ENCODE measurements around the gene KLHL26. TPM values are rescaled to one million over a fixed set of nuclear protein-coding genes. Genes with fewer than 3 reads are reported as not detected.
"Not testable (repeated sequence)": the region's sequence is repeated elsewhere in the genome, so short reads cannot be mapped to it uniquely, and the experiment has no call there.

Gene KLHL26
- total RNA-seq, 1 donor from 2014 or later = 5.8 TPM

DNA sequence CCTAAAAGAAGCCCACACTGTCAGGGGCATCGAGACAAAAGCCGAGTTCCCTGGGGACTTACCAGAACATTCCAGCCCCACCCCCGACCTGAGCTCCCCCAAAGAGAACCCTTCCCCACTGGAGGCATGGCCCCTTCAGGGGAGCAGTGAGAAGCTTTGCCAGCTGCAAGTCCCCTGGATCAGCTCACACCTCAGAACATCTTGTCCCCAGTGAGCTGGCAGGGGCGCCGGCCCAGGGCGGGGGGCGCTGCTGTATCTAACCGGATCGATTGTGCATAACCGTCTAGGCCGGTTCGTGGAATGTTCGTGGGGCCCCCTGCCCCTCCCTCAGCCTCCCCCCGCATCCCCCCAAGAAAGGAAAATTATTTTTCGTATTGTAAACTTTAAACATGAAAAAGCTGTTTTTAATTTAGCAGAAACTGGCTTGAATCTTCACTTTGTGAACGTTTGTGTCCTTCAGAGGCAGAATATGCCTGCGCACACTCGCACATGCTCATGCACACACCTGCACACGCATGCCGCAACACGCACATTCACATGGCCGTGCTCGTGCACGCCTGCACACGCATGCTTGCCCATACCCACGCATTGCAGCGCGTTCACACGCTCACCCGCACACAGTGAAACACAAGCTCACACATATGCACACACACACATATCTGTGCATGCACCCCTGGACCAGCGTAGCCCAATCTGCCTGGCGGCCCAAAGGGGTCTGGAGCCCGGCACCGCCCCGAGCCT lies 34.6 kb downstream of the KLHL26 start:
- intact Hi-C loops (cut with micrococcal nuclease) = no loop called here
- no peak for ATAC-seq
- DNase-seq = no peak

- DNase-seq (no peak), ATAC-seq (peak; percentile 15)
- intact Hi-C loops (cut with micrococcal nuclease) = no loop called here
Observed at GRCh38 chr19:18672044-18672451, 35.2 kb downstream of the KLHL26 start.

- DNase-seq (peak; percentile 55), ATAC-seq (peak; percentile 29)
- intact Hi-C loops (cut with micrococcal nuclease) = no loop called here
Observed at GRCh38 chr19:18672606-18673337, 35.9 kb downstream of the KLHL26 start.

DNA sequence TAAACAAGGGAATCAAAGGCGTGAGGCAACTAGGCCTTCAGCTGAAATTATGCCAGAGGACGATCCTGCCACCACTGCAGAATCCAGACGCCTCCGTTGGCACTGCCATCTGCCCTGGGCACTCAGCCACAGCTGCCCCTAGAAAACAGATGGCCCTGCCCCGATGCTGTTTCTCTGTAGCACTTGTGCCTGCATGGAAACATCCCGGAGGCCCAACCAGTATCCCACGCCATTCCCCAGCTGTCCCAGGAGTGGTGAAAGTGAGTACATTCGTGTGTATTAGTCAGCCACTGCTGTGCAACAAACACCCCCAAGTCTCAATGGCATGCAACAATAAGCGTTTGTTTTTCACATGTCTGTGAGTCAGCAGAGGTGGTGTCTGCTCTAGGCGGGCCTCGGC lies 37.8 kb downstream of the KLHL26 start:
- ATAC-seq (peak; percentile 70), DNase-seq (peak; percentile 80)
- intact Hi-C loops (cut with micrococcal nuclease) = no loop called here

DNA sequence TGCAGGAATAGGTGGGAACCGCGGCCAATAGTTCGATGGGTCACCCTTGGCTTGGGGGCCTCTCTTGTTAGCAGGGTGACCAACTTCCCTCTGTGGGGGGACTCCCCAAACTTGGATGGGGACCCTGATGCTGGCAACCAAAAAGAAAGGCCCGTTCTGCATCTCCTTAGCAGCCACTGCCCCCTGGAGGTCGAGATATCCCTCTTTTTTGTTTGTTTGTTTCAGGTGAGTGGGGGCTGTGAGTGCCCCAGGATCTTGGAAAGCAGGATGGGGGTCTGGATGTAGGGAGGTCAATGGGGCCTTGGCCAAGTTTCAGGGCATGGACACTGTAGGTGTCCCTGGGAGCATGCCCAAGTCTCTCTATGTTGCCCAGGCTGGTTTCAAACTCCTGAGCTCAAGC lies 39.0 kb downstream of the KLHL26 start:
- ATAC-seq (no peak), DNase-seq (no peak)
- intact Hi-C loops (cut with micrococcal nuclease) = no loop called here

DNA sequence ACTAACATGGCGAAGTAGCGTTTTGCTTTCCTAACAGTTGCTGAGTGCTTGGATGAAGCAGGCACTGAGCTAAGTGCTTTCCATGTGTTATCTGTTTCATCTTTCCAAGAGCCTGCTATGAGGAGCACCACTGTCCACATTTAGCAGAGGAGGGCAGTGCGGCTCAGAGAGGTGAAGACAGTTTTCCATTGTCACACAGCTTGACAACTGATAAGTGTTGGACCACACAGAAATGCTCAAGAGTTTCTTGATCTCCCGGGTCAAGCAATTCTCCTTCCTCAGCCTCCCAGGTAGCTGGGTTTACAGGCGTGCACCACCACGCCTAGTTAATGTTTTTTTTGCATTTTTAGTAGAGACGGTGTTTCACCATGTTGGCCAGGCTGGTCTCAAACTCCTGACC lies 39.9 kb downstream of the KLHL26 start:
- ATAC-seq = no peak
- no peak for DNase-seq
- intact Hi-C loops (cut with micrococcal nuclease) = no loop called here

DNA sequence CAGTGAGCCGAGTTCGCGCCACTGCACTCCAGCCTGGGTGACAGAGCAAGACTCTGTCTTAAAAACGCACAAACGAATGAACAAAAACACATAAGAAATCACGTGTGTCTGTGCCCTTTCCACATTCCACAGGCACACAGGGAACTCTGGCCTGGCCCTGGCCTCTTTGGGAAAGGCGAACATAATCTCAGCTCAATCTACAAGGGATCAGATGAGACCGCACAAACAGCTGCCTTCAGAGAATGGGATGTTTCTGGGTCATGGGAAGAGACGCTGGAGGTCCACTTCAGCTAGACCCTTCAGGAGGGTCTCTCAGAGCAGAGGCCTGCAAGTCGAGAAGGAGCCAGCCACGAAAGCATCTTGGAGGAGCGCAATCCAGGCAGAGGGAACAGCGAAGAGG lies 40.3 kb downstream of the KLHL26 start:
- DNase-seq (no peak), ATAC-seq (no peak)
- intact Hi-C loops (cut with micrococcal nuclease) = no loop called here

GRCh38 chr19:18680148-18680547 lies 43.3 kb downstream of the KLHL26 start:
- intact Hi-C loops (cut with micrococcal nuclease); DNase-seq; ATAC-seq: not testable (repeated sequence)

GRCh38 chr19:18682807-18683108 lies 45.9 kb downstream of the KLHL26 start:
- intact Hi-C loops (cut with micrococcal nuclease) = no loop called here
- DNase-seq (no peak), ATAC-seq (no peak)

DNA sequence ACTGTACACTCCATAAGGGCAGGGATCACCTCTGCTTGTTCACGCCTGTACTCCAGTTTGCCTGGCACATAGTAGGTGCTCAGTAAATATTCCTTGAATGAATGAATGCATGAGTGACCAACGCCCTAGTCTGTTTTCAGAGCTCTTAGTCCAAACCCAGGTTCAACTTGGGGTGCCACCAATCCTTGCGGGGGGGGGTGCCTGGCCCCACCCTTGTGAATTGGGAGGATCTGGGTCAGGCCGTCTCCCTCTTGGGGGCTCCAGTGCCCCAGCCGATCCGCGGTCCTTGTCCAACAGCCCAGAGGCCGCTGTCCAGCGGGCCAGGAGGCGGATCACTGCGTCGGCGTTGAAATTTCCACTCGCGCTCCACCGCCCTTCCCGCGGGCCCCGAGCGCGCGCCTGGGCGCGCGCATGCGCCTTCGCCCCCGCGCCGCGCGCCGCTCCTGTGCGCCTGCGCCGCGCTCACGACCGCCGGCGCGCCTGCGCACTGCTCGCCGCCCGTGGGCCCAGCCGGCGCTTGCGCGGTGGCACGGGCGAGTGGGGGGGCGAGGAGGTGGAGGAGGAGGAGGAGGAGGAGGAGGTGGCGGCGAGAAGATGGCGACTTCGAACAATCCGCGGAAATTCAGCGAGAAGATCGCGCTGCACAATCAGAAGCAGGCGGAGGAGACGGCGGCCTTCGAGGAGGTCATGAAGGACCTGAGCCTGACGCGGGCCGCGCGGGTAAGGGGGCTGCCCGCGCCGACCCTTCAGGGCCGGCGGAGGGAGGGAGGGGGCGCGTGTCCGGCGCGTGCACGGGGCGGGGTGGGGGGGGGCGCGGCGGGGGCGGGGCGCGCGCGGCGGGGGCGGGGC lies 46.5 kb downstream of the KLHL26 start, which contains the start of gene CRTC1:
Gene CRTC1 (plus strand): TSS at position 572 of the 849 bp plus-strand sequence. CDS start 23 bp downstream, at position 595.
- intact Hi-C loops (cut with micrococcal nuclease) = no loop called here
- DNase-seq = peak; percentile 94
- ATAC-seq = peak; percentile 92

DNA sequence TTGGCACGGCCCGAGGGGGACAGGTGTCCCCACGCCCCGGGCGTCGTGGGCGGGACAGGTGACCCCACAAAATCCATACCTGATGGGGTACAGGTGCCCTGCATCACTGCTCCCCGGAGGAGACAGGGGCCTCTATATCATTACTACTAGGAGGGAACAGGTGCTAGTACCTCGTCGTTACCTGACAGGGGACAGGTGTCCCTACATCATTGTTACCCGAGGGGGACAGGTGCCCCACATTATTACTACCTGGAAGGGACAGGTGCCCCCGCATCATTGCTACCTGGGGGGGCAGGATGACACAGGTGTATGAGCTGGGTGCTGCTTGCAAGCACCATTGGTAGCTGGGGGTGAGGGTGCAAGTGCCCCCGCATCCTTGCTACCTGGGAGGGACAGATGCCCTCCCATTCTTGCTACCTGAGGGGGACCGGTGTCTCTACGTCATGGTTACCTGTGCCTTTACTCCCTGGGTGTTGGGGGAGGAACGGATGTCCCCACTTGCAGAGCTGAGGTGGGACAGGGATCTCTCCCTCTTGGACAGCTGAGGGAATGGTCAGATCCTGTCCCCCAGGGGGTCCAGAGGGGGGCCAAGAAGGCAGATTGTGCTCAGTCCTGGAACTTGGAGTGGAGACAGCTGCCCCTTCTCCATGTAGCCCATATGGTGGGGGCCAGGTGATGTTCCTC lies 47.3 kb downstream of the KLHL26 start:
- DNase-seq (peak; percentile 44), ATAC-seq (no peak)
- intact Hi-C loops (cut with micrococcal nuclease) = no loop called here

GRCh38 chr19:18684642-18684993 lies 47.8 kb downstream of the KLHL26 start:
- ATAC-seq (no peak), DNase-seq (no peak)
- intact Hi-C loops (cut with micrococcal nuclease) = no loop called here

DNA sequence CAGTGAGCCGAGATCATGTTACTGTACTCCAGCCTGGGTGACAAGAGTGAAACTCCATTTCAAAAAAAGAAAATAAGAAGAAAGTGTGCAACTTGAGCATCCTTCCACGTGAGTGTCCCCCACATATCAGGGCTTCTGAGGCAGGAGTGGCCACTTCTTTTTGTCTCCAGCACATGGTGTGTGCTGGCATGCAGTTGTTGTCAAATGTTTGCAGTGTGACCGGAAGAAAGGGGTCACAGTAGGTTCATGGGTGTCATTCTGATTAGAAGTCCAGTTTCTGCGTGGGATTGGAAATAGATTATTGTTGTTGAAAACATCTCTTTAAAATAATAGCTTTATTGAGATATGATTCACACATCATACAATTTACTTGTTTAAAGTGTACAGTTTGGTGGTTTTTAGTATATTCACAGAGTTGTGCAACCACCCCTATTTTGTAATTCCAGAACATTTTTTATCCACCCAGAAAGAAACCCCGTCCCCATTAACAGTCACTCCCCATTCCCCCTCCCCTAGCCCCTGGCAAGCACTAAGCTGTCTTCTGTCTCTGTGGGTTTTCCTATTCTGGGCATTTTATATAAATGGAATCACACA lies 48.9 kb downstream of the KLHL26 start:
- no peak for ATAC-seq
- intact Hi-C loops (cut with micrococcal nuclease) = no loop called here

DNA sequence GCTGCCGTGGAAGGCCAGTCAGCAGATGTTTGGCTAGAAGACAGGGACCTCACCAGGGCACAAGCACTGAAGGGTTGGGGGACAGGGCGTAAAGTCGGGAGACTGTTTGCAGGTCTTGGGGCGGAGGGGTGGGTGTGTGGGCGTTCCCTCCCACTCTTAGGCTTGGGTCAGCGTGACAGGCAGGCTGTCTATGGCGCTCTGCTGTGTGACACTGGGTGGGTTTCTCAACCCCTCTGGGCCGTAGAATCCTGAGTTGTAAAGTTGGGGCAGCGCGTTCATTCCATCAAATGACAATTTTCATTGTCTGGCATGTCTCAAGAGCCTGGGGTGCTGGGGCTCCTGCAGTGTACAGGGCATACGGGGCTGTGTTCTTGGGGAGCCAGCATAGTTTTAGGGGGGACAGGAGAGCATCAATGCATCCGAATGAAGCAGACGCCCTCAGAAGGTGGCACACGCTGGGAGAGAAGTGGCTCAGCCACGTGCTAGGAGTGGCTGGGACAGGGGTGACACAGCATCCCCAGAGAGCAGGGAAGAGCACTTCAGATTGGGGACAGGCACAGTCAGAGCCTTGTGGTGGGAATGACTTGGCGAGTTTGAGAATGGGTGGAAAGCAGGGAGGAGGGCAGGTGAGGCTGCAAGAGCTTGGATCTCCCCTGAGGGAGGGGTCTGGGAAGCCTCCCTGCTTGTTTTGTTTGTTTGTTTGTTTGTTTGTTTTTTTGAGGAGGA lies 51.1 kb downstream of the KLHL26 start:
- DNase-seq (no peak), ATAC-seq (no peak)
- intact Hi-C loops (cut with micrococcal nuclease) = no loop called here

More for the DNA sequence above, 48.9 kb downstream of the KLHL26 start:
- no peak for DNase-seq

DNA sequence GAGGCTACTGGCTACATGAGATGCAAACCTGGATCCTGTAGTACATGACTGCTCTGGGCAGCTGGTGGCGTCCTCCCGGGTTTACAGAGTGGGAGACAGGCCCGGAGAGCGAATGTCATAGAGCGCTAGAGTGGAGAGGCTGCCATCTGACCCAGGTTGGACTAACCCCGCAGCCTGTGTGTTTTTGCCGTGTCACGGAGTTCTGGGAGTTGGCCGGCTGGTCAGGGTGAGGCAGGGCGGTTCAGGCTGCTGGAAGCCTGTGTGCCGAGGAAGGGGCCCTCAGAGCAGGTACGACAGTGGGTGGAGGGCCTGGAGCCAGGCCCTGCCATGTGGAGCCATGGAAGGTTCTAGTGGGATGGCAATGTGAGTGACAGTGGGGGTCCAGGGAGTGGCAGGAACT lies 59.2 kb downstream of the KLHL26 start:
- intact Hi-C loops (cut with micrococcal nuclease) = no loop called here
- ATAC-seq (no peak), DNase-seq (no peak)

DNA sequence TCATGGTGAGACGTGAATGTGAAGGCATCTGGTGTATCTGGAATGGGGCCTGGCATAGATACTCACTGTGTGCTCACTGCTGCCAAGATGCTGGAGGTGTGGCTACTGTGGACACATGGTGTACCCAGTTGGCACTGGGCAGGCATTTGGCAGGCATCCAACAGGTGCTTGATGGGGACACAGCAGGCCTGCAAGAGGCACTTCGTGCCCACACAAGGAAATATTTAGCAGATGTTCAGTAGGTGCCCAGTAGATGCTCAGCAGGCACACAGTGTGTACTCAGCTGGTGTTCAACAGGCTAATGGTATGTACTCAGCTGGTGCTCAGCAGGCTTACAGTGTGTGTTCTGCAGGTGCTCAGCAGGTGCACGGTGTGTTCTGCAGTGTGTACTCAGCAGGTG lies 60.9 kb downstream of the KLHL26 start:
- ATAC-seq (peak; percentile 13), DNase-seq (peak; percentile 57)
- intact Hi-C loops (cut with micrococcal nuclease) = no loop called here

DNA sequence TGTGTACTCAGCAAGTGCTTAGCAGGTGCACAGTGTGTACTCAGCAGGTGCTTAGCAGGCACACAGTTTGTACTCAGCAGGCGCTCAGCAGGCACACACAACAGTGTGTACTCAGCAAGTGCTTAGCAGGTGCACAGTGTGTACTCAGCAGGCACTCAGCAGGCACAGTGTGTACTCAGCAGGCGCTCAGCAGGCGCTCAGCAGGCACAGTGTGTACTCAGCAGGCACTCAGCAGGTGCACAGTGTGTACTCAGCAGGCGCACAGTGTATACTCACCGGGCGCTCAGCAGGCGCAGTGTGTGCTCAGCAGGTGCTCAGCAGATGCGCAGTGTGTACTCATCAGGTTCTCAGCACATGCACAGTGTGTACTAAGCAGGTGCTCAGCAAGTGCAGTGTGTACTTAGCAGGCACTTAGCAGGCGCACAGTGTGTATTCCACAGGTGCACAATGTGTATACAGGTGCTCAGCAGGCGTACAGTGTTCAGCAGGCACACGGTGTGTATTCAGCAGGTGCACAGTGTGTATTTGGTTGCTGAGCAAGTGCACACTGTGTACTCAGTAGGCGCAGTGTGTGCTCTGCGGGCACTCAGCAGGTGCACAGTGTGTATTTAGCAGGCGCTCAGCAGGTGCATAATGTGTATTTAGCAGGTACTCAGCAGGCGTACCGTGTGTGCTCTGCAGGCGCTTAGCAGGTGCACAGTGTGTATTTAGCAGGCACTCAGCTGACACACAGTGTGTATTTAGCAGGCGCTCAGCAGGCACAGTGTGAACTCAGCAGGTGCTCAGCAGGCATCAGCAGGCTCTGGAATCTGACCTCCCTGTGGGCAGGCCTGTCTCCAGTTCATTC lies 61.7 kb downstream of the KLHL26 start:
- DNase-seq (no peak), ATAC-seq (no peak)
- intact Hi-C loops (cut with micrococcal nuclease) = no loop called here
